ENCODE measurements around the gene ZSWIM4. TPM values are rescaled to one million over a fixed set of nuclear protein-coding genes. Genes with fewer than 3 reads are reported as not detected.

ZSWIM4 gene
- total and polyA plus RNA-seq, 7 experiments from 2014 or later = 0.73 to 7.8 (median 5.5) TPM

GRCh38 chr19:13847407-13848339 is 52.4 kb downstream of the ZSWIM4 start:
- ATAC-seq = peak; percentile 34
- Mint-ChIP-seq H3K27me3 (peaks cover 0 to 3% (median 0%) of the 10 kb centered on the region in 5 donors), H3K9me3 (peaks cover 0 to 7% (median 0%) of the 10 kb centered on the region in 11 donors), H3K27ac (peak overlapping the region; percentile 99 to 100 (median 100)), H3K36me3 (peaks cover 0 to 2% (median 0%) of the 10 kb centered on the region in 5 donors), H3K4me1 (peaks cover 17 to 60% (median 52%) of the 10 kb centered on the region in 7 donors), H3K4me3 (peak overlapping the region; percentile 82 to 96 (median 90))
- no peaks in the 10 kb centered on the region for H3K36me3 ChIP-seq (ENCODE audit: control insufficient read depth in 2 of 3, insufficient read depth in 3 of 3, low read length in 3 of 3)
- POLR2A ChIA-PET = interaction anchor here (0.6 to 4.7 kb wide), 10 partner anchors 9 to 1677 kb away, joined by 3 to 20 read pairs (median 4); partner anchors contain the start of gene IL27RA
- peak overlapping the region; percentile 72 for H3K4me3 ChIP-seq (ENCODE audit: low read length)
- peak overlapping the region; percentile 95 for H3K27ac ChIP-seq (ENCODE audit: low read depth, low read length)
- H3K27me3 ChIP-seq (ENCODE audit: control insufficient read depth in 2 of 2, insufficient read depth in 2 of 2, low read length in 2 of 2) = no peaks in the 10 kb centered on the region
- intact Hi-C loops (cut with micrococcal nuclease) = loop anchor here (1.0 to 10.0 kb wide), 14 partner anchors 8 to 1055 kb away; partner anchors contain the start of genes ADGRE5 (in 2 of the 2), TECR (in 2 of the 2), IER2 (in 1 of the 2) and JUNB (in 1 of the 2)
- H3K4me1 ChIP-seq (ENCODE audit: control insufficient read depth in 2 of 2, insufficient read depth in 2 of 2, low read length in 2 of 2) = peaks cover 43 to 55% of the 10 kb centered on the region in 2 donors
- CTCF ChIA-PET = interaction anchor here (1.1 to 5.9 kb wide), 4 partner anchors 11 to 66 kb away, joined by 3 to 37 read pairs (median 9); no protein-coding TSS in a partner anchor
- no peaks in the 10 kb centered on the region for H3K9me3 ChIP-seq (ENCODE audit: control insufficient read depth in 2 of 3, low read length in 3 of 3)
- DNase-seq = peak; percentile 74 to 88 (median 79)

GRCh38 chr19:13848340-13848677 is 53.1 kb downstream of the ZSWIM4 start:
- H3K9me3 Mint-ChIP-seq = peaks cover 0 to 7% (median 0%) of the 10 kb centered on the region in 11 donors
- Histone ChIP-seq H3K27me3 (ENCODE audit: control insufficient read depth in 2 of 2, insufficient read depth in 2 of 2, low read length in 2 of 2) (no peaks in the 10 kb centered on the region), H3K9me3 (ENCODE audit: control insufficient read depth in 2 of 3, low read length in 3 of 3) (no peaks in the 10 kb centered on the region), H3K4me3 (ENCODE audit: low read length) (no peak overlapping the region), H3K36me3 (ENCODE audit: control insufficient read depth in 2 of 3, insufficient read depth in 3 of 3, low read length in 3 of 3) (no peaks in the 10 kb centered on the region), H3K27ac (ENCODE audit: low read depth, low read length) (peak overlapping the region; percentile 95), H3K4me1 (ENCODE audit: control insufficient read depth in 2 of 2, insufficient read depth in 2 of 2, low read length in 2 of 2) (peaks cover 40 to 51% of the 10 kb centered on the region in 2 donors)
- peaks cover 0 to 3% (median 0%) of the 10 kb centered on the region in 5 donors for H3K27me3 Mint-ChIP-seq
- ChIA-PET CTCF (interaction anchor here (1.1 to 5.9 kb wide), 3 partner anchors 14 to 66 kb away, joined by 3 to 37 read pairs (median 9); no protein-coding TSS in a partner anchor), POLR2A (interaction anchor here (0.6 to 4.7 kb wide), 9 partner anchors 9 to 183 kb away, joined by 3 to 20 read pairs (median 4); partner anchors contain the start of gene IL27RA)
- intact Hi-C loops (cut with micrococcal nuclease) = loop anchor here (5.0 to 10.0 kb wide), 5 partner anchors 534 to 1056 kb away; partner anchors contain the start of genes ADGRE5 (in 2 of the 2), IER2 (in 1 of the 2), JUNB (in 1 of the 2) and NACC1 (in 1 of the 2)
- H3K4me3 Mint-ChIP-seq = peak overlapping the region; percentile 18 to 96 (median 50)
- H3K36me3 Mint-ChIP-seq = peaks cover 0 to 2% (median 0%) of the 10 kb centered on the region in 5 donors
- DNase-seq (no peak), ATAC-seq (no peak)
- peaks cover 17 to 60% (median 48%) of the 10 kb centered on the region in 7 donors for H3K4me1 Mint-ChIP-seq
- H3K27ac Mint-ChIP-seq = peak overlapping the region; percentile 80 to 100 (median 99)

- Mint-ChIP-seq H3K27me3 (peaks cover 0 to 3% (median 0%) of the 10 kb centered on the region in 5 donors), H3K9me3 (peaks cover 0 to 7% (median 0%) of the 10 kb centered on the region in 11 donors), H3K4me1 (peaks cover 14 to 53% (median 40%) of the 10 kb centered on the region in 7 donors), H3K4me3 (peak overlapping the region in 9 of 10 donors; percentile 25 to 96 (median 52)), H3K36me3 (peaks cover 0 to 2% (median 0%) of the 10 kb centered on the region in 5 donors), H3K27ac (peak overlapping the region; percentile 84 to 100 (median 88))
- Histone ChIP-seq H3K4me1 (ENCODE audit: control insufficient read depth in 2 of 2, insufficient read depth in 2 of 2, low read length in 2 of 2) (peaks cover 33 to 43% of the 10 kb centered on the region in 2 donors), H3K27me3 (ENCODE audit: control insufficient read depth in 2 of 2, insufficient read depth in 2 of 2, low read length in 2 of 2) (no peaks in the 10 kb centered on the region), H3K9me3 (ENCODE audit: control insufficient read depth in 2 of 3, low read length in 3 of 3) (no peaks in the 10 kb centered on the region), H3K27ac (ENCODE audit: low read depth, low read length) (peak overlapping the region; percentile 95), H3K4me3 (ENCODE audit: low read length) (no peak overlapping the region), H3K36me3 (ENCODE audit: control insufficient read depth in 2 of 3, insufficient read depth in 3 of 3, low read length in 3 of 3) (no peaks in the 10 kb centered on the region)
- intact Hi-C loops (cut with micrococcal nuclease) = loop anchor here (5.0 to 10.0 kb wide), 5 partner anchors 533 to 1057 kb away; partner anchors contain the start of genes ADGRE5 (in 2 of the 2), IER2 (in 1 of the 2), JUNB (in 1 of the 2) and NACC1 (in 1 of the 2)
- ATAC-seq = no peak
- POLR2A ChIA-PET = interaction anchor here (0.6 to 4.7 kb wide), 4 partner anchors 13 to 65 kb away, joined by 3 to 20 read pairs (median 11); partner anchors contain the start of gene ZSWIM4
- CTCF ChIA-PET = interaction anchor here (0.6 to 5.9 kb wide), 4 partner anchors 13 to 1619 kb away, joined by 4 to 37 read pairs (median 7); no protein-coding TSS in a partner anchor
- DNase-seq = peak in 1 of 9 donors; percentile 11
Measured at GRCh38 chr19:13848798-13849676, 53.8 kb downstream of the ZSWIM4 start.

- H3K4me3 ChIP-seq (ENCODE audit: low read length) = no peak overlapping the region
- DNase-seq = peak in 3 of 9 donors; percentile 37 to 80 (median 73)
- intact Hi-C loops (cut with micrococcal nuclease) = loop anchor here (1.0 to 10.0 kb wide), 6 partner anchors 11 to 1058 kb away; partner anchors contain the start of genes ADGRE5 (in 2 of the 2), IER2 (in 1 of the 2), JUNB (in 1 of the 2) and NACC1 (in 1 of the 2)
- H3K27ac ChIP-seq (ENCODE audit: low read depth, low read length) = no peak overlapping the region
- Mint-ChIP-seq H3K27ac (peak overlapping the region; percentile 75 to 100 (median 87)), H3K9me3 (peaks cover 0 to 7% (median 0%) of the 10 kb centered on the region in 11 donors), H3K36me3 (peaks cover 0 to 2% (median 0%) of the 10 kb centered on the region in 5 donors), H3K4me3 (peak overlapping the region; percentile 45 to 78 (median 64)), H3K27me3 (peaks cover 0 to 3% (median 0%) of the 10 kb centered on the region in 5 donors), H3K4me1 (peaks cover 8 to 41% (median 28%) of the 10 kb centered on the region in 7 donors)
- ChIA-PET CTCF (interaction anchor here (0.5 to 5.9 kb wide), 3 partner anchors 12 to 128 kb away, joined by 3 to 37 read pairs (median 5); no protein-coding TSS in a partner anchor), POLR2A (interaction anchor here (0.5 to 4.7 kb wide), 7 partner anchors 12 to 218 kb away, joined by 3 to 20 read pairs (median 7); partner anchors contain the start of gene ZSWIM4)
- H3K9me3 ChIP-seq (ENCODE audit: control insufficient read depth in 2 of 3, low read length in 3 of 3) = no peaks in the 10 kb centered on the region
- no peaks in the 10 kb centered on the region for H3K27me3 ChIP-seq (ENCODE audit: control insufficient read depth in 2 of 2, insufficient read depth in 2 of 2, low read length in 2 of 2)
- peaks cover 24 to 33% of the 10 kb centered on the region in 2 donors for H3K4me1 ChIP-seq (ENCODE audit: control insufficient read depth in 2 of 2, insufficient read depth in 2 of 2, low read length in 2 of 2)
- ATAC-seq = peak; percentile 4
- no peaks in the 10 kb centered on the region for H3K36me3 ChIP-seq (ENCODE audit: control insufficient read depth in 2 of 3, insufficient read depth in 3 of 3, low read length in 3 of 3)
Measured at GRCh38 chr19:13849991-13850909, 55.0 kb downstream of the ZSWIM4 start.

All from naive thymus-derived CD4-positive, alpha-beta T cell (primary cell).